Central memory CD8-positive, alpha-beta T cell (primary cell): ENCODE results near the gene IQSEC1.

Source experiments
- ATAC-seq: fragments of 150-1000 bp; cut with Tn5 transposase; replicated peaks from 2 replicates; pipeline ENCODE4 v1.10.0; 2022; ENCODE audit warnings: mild to moderate bottlenecking, moderate FRiP score, moderate number of reproducible peaks; ENCODE audit not compliant: poor library complexity, severe bottlenecking; ENCODE audit errors: extremely low read depth
- DNase-seq, 2 donors: peaks; one replicate each; pipeline ENCODE4 v3.0.0; 2021; ENCODE audit warnings: low spot score in 2 of 2
- H3K27ac Mint-ChIP-seq: one replicate; pipeline ENCODE4 v1.8.0; 2022; ENCODE audit warnings: low read depth, mild to moderate bottlenecking, moderate library complexity, mixed read lengths
- H3K27me3 Mint-ChIP-seq: one replicate; pipeline ENCODE4 v1.8.0; 2022; ENCODE audit warnings: mixed read lengths
- H3K36me3 Mint-ChIP-seq: one replicate; pipeline ENCODE4 v1.8.0; 2022; ENCODE audit warnings: mild to moderate bottlenecking, moderate library complexity, mixed read lengths; ENCODE audit not compliant: insufficient read depth
- H3K4me1 Mint-ChIP-seq: one replicate; pipeline ENCODE4 v1.8.0; 2022; ENCODE audit warnings: mixed read lengths
- H3K4me3 Mint-ChIP-seq: one replicate; pipeline ENCODE4 v1.8.0; 2022; ENCODE audit warnings: mild to moderate bottlenecking, moderate library complexity, mixed read lengths
- H3K9me3 Mint-ChIP-seq: one replicate; pipeline ENCODE4 v1.8.0; 2022; ENCODE audit warnings: mixed read lengths

IQSEC1 gene

DNA sequence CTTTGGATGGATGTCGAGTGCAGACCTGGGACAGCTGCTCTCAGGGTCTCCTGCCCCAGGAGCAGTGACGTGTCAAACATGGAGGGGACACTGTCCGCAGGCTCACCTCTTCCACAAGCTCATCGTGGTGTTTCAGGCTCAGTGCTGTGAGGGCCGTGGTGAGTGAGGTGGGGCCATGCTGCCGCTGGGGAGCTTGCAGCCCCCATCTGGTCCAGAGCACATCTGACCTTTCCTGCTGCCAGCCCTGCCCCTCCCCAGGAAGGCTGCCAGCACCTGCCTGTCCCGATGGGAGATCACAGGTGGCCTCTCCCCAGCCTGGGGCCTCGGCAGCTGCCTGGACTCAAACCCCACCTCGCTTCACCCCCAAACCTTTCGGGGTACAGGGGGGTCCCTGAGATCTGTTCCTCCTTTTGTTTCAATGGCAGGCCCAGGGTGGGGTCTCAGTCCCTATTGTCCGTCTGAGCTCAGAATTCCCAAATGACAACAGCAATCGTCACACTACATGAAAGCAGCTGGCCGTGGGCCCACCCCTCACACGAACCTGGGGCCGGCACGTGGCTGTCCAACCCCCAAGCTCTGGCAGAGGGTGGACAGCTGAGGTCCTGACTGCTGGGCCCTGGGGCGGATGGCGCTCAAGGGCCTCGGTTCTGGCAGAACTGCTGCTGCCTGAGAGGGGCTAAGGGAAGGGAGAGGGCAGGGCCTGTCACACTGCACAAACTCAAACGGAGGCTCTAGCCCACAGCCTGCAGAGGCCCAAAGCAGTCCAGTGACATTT, 166.9 kb downstream of the IQSEC1 start:
- DNase-seq: no peak
- Mint-ChIP-seq H3K36me3 (peaks cover 54% of the 10 kb centered on the region), H3K27me3 (no peaks in the 10 kb centered on the region), H3K9me3 (no peaks in the 10 kb centered on the region), H3K27ac (no peak overlapping the region), H3K4me3 (no peak overlapping the region), H3K4me1 (no peaks in the 10 kb centered on the region)
- no peak for ATAC-seq

DNA sequence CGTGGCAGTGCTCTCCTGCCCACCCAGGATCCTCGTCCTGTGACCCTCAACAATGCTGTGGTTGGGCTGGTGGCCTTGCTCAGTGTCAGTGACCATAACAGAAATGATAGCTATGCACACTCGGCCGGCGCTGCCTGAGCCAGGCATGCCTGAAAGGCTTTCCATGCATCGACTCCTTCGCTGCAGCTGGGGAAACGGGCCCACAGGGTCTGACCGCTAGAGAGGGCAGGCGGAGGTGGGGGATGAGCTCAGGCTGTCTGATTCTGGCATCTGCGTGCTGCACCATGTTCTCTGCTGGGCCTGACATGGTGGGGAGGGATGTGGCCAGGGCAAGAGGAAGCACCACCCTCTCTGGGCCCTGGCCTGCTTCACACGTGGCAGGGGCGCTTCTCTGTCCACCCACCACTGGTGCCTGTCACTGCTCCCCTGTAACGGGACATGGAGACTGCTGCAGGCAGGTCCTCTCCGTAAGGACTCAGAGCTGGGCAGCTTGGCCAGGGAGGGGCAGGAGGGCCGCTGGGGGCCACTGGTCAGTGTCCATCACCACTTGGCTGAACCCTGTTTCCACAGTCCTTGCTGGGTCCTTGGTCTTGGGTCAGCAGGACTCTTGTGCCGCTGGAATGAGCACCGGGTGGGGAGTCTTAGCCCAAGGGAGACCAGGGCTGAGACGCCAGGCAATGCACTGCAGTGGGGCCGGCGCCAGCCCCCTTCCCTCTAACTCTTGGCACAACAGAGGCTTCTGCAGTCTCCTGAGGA, 167.7 kb downstream of the IQSEC1 start:
- H3K4me1 Mint-ChIP-seq: no peaks in the 10 kb centered on the region

GRCh38 chr3:12904951-12905315, 168.3 kb downstream of the IQSEC1 start:
- DNase-seq: no peak
- no peaks in the 10 kb centered on the region for H3K4me1 Mint-ChIP-seq
- no peak for ATAC-seq
- no peaks in the 10 kb centered on the region for H3K27me3 Mint-ChIP-seq
- peaks cover 57% of the 10 kb centered on the region for H3K36me3 Mint-ChIP-seq
- H3K27ac Mint-ChIP-seq: peak overlapping the region; percentile 29
- H3K4me3 Mint-ChIP-seq: no peak overlapping the region
- H3K9me3 Mint-ChIP-seq: no peaks in the 10 kb centered on the region

More for the DNA sequence above, 167.7 kb downstream of the IQSEC1 start:
- H3K36me3 Mint-ChIP-seq: peaks cover 57% of the 10 kb centered on the region
- no peaks in the 10 kb centered on the region for H3K27me3 Mint-ChIP-seq
- ATAC-seq (no peak), DNase-seq (no peak)
- H3K9me3 Mint-ChIP-seq: no peaks in the 10 kb centered on the region
- peak overlapping the region; percentile 29 for H3K27ac Mint-ChIP-seq
- H3K4me3 Mint-ChIP-seq: no peak overlapping the region

DNA sequence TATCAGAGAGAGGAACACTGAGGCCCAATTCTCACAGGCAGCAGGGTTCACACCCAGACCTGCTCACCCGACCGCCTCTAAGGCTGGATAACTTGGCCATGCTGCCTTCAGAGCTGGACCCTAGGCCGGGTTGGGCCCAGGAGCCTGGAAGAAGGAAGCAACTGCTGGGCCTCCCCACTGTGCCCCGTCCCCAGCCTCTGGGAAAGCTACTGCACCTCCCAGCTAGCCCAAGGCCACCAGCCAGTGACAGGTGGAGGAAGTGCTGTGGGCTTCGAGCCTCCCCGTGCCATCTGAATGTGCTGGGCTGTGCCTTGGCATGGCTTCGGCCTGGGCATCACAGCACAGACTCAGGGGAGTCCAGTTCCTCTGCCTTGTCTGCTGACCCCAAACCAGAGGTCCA, 169.3 kb downstream of the IQSEC1 start:
- Mint-ChIP-seq H3K9me3 (no peaks in the 10 kb centered on the region), H3K36me3 (peaks cover 54% of the 10 kb centered on the region), H3K4me1 (no peaks in the 10 kb centered on the region), H3K4me3 (no peak overlapping the region), H3K27ac (peak overlapping the region; percentile 53), H3K27me3 (no peaks in the 10 kb centered on the region)
- no peak for ATAC-seq
- no peak for DNase-seq

DNA sequence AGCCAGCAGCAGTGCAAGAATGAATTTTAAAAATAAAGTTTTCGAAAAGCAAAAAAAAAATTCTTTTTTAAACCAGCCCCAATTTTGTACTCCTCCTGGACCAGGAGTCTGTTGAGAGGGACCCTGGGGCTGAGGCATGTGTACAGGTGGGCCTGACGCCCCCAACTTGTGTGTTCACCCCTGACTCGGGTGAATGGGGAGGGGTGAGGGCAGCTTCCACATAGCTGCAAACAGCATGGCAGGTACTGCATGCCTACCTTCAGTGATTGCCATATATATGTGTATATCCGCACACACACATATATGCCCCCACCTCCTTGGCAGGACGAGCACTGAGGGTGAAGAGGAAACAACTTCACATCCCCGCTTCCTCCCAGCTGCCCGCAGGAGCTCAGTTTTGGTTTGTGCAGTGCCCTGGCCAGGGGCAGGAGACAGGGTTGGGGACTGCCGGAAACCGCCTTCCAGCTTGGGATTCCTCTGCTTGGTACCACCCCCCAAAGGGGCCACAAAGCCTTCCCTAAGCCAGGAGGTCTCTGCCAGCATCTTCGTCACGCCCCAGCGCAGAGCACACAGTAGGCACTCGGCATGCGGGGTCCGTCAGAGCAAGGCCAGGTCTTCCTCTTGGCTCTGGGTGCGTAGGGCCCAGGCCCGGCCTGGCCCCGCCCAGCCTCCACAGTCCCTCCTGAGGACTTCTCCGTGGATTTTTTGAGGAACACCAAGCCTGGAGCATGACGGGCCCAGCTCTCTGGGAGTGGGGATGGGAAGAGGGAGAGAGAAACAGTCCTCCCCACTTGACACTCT, 170.0 kb downstream of the IQSEC1 start:
- no peak for ATAC-seq
- Mint-ChIP-seq H3K27me3 (no peaks in the 10 kb centered on the region), H3K4me3 (no peak overlapping the region), H3K9me3 (no peaks in the 10 kb centered on the region), H3K36me3 (peaks cover 51% of the 10 kb centered on the region), H3K27ac (peak overlapping the region; percentile 53), H3K4me1 (no peaks in the 10 kb centered on the region)
- DNase-seq: no peak

GRCh38 chr3:12902181-12902999, 170.8 kb downstream of the IQSEC1 start:
- peaks cover 50% of the 10 kb centered on the region for H3K36me3 Mint-ChIP-seq
- no peaks in the 10 kb centered on the region for H3K27me3 Mint-ChIP-seq
- ATAC-seq (no peak), DNase-seq (no peak)
- H3K4me1 Mint-ChIP-seq: no peaks in the 10 kb centered on the region
- no peak overlapping the region for H3K4me3 Mint-ChIP-seq
- no peaks in the 10 kb centered on the region for H3K9me3 Mint-ChIP-seq
- H3K27ac Mint-ChIP-seq: no peak overlapping the region

- Mint-ChIP-seq H3K27ac (no peak overlapping the region), H3K27me3 (no peaks in the 10 kb centered on the region), H3K36me3 (peaks cover 51% of the 10 kb centered on the region), H3K9me3 (no peaks in the 10 kb centered on the region), H3K4me1 (no peaks in the 10 kb centered on the region), H3K4me3 (no peak overlapping the region)
- ATAC-seq (no peak), DNase-seq (no peak)
Observed at GRCh38 chr3:12901623-12902045, 171.6 kb downstream of the IQSEC1 start.

DNA sequence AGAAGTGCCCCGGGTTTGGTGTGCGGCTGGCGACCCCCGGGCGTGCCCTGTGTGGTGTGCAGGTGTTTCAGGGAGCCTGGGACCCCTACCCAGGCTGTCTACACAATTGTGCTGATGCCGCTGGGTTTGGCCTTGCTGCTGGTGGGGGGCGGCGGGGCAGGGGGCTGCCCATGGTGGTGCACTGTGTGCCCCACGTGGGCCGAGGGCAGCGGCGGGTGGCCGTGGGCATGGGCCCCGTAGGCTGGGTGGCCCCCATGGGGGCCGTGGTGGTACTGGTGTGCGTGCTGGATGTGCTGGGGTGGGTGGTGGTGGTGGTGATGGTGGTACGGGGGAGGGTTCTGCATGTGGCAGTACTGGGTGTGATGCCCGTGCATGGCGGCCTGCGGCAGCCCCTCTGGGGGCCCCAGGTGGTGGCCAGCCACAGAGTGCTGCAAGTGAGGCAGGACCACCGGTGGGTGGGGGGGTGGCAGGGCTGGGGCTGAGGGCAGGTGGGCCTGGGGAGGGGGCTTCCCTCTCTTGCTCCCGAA, 172.3 kb downstream of the IQSEC1 start:
- Mint-ChIP-seq H3K27me3 (no peaks in the 10 kb centered on the region), H3K4me1 (peaks cover under 1% of the 10 kb centered on the region), H3K4me3 (no peak overlapping the region), H3K36me3 (peaks cover 55% of the 10 kb centered on the region), H3K27ac (peak overlapping the region; percentile 11), H3K9me3 (no peaks in the 10 kb centered on the region)
- ATAC-seq (no peak), DNase-seq (no peak)

DNA sequence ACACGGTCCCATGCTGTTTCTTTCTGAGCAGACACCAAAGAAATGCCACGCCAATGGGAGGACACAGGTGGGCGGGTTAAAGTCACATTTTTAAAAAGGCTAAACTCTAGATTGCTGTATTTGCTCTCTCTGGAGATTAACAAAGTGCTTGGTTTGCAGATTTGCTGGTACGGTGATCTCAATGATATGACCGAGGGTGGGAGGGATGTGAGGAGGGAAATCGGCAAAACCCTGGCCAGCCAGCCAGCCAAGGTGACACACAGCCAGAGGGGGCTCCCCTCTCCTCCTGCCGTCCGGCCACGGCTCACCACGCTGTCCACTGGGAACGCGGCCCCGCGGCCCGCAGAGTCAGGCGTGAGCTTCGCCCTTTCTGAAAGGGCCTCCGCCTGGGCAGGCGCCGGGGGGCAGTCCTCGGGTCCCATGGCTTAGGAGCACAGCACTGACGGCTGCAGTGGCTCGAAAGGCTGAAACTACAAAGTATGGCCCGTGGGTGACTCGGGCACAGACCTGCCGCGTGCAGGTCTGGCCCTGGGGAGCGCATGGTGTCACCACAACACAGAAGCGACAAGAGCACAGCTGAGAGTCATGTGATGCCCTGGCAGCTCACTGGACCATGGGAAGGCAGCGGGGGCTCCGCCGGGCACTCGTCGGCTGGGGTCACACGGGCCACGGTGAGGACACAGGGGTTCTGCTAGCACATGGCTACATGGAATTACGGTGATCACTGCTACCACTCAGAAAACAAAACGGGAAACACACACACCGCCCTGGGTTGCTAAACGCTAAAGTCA, 174.1 kb downstream of the IQSEC1 start:
- peaks cover 12% of the 10 kb centered on the region for H3K4me1 Mint-ChIP-seq
- H3K4me3 Mint-ChIP-seq: no peak overlapping the region
- no peaks in the 10 kb centered on the region for H3K27me3 Mint-ChIP-seq
- DNase-seq: no peak
- ATAC-seq: no peak
- peaks cover 54% of the 10 kb centered on the region for H3K36me3 Mint-ChIP-seq
- no peak overlapping the region for H3K27ac Mint-ChIP-seq
- H3K9me3 Mint-ChIP-seq: no peaks in the 10 kb centered on the region

DNA sequence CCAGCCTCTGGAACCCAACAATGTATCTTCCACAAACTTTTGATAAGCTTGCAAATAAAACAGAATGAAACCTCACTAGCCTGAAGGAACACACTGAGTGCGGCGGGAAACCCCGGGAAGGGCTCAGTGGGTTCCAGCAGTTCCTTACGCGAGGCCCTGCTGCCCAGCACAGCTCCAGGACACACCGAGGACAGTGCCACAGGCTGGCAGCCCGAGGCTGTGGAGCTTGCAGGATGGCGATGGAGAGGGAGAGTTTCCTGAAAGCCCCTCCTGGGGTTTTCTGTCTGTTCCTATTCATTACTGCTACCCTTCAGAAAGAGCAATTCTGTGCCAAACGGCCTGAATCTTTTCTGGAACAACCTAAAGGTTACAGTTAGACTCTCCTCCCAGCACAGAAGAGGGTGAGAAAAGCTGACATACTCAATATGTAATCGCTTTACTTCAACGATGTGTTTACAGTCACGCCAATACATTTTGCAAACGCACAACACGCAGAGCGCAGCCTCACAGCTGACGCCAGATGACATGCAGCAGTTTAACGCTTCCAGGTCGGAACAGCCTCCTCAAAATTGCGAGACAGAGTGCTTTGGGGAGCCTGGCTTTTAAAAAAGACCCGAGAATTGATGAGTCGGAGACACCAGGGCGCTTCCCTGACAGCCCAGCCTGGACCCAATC, 174.8 kb downstream of the IQSEC1 start:
- Mint-ChIP-seq H3K9me3 (no peaks in the 10 kb centered on the region), H3K27me3 (no peaks in the 10 kb centered on the region), H3K4me3 (no peak overlapping the region), H3K4me1 (peaks cover 12% of the 10 kb centered on the region), H3K36me3 (peaks cover 55% of the 10 kb centered on the region), H3K27ac (peak overlapping the region; percentile 51)
- no peak for DNase-seq
- no peak for ATAC-seq
